Measurements from ENCODE around the gene HOXC11.

Gene HOXC11

GRCh38 chr12:53937099-53937498 lies 35.8 kb upstream of the HOXC11 start:
- FAIRE-seq (no peak), DNase-seq (ENCODE audit: insufficient read length) (no peak)

GRCh38 chr12:53937596-53938325 lies 35.2 kb upstream of the HOXC11 start:
- DNase-seq (ENCODE audit: insufficient read length) (no peak), FAIRE-seq (no peak)
- TF ChIP-seq POLR2AphosphoS5 (IDR thresholded peaks at IDR 0.05; ENCODE audit: low read depth, low read length) (no peak), POLR2A (IDR thresholded peaks at IDR 0.05; ENCODE audit: low read depth, low read length) (no peak), TAF1 (IDR thresholded peaks at IDR 0.05; ENCODE audit: borderline replicate concordance, low read depth, low read length) (no peak)

More at GRCh38 chr12:53937099-53937498, 35.8 kb upstream of the HOXC11 start:
- no peak for TF ChIP-seq POLR2AphosphoS5 (IDR thresholded peaks at IDR 0.05; ENCODE audit: low read depth, low read length)
- TF ChIP-seq POLR2A (IDR thresholded peaks at IDR 0.05; ENCODE audit: low read depth, low read length), result no peak
- TF ChIP-seq TAF1 (IDR thresholded peaks at IDR 0.05; ENCODE audit: borderline replicate concordance, low read depth, low read length), result no peak

- DNase-seq (ENCODE audit: insufficient read length) (no peak), FAIRE-seq (no peak)
- TF ChIP-seq POLR2AphosphoS5 (IDR thresholded peaks at IDR 0.05; ENCODE audit: low read depth, low read length), result no peak
- no peak for TF ChIP-seq POLR2A (IDR thresholded peaks at IDR 0.05; ENCODE audit: low read depth, low read length)
- TF ChIP-seq TAF1 (IDR thresholded peaks at IDR 0.05; ENCODE audit: borderline replicate concordance, low read depth, low read length), result no peak
These were observed 34.4 kb upstream of the HOXC11 start, which contains the start of gene HOXC13 for GRCh38 chr12:53938326-53939140. HOXC13 (plus strand) TSS chr12:53938831; CDS start chr12:53938907, 76 bp downstream.

DNA sequence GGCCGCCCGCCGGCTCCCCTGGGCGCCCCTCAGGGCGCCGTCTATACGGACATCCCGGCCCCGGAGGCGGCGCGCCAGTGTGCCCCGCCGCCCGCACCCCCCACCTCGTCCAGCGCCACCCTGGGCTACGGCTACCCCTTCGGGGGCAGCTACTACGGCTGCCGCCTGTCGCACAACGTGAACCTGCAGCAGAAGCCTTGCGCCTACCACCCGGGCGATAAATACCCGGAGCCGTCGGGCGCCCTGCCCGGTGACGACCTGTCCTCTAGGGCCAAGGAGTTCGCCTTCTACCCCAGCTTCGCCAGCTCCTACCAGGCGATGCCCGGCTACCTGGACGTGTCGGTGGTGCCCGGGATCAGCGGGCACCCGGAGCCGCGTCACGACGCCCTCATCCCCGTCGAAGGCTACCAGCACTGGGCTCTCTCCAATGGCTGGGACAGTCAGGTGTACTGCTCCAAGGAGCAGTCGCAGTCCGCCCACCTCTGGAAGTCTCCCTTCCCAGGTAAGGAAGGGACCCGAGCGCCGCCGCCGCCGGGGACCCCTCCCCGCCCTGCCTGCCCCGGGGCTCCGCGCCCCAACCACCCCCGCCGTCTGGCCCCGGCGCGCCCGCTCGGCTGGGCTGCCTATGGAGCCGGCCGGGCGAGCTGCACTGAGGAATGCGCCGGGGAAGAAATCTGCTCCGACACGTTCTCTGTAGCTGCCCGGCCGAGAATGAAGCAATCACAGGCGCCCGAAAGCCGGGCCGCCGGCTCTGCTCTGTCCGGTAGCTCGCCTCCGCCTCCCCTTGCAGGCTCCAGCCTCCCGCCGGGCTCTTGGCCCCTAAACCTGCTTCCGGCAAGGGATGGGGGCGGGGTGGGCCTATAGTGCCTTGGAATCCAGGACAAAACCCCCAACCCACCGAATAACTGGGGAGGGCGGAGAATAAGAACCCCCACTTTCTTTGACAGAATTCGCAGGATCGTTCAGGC lies 33.5 kb upstream of the HOXC11 start:
- FAIRE-seq, result no peak
- DNase-seq (ENCODE audit: insufficient read length), result no peak
- TF ChIP-seq POLR2A (IDR thresholded peaks at IDR 0.05; ENCODE audit: low read depth, low read length), result no peak
- TF ChIP-seq TAF1 (IDR thresholded peaks at IDR 0.05; ENCODE audit: borderline replicate concordance, low read depth, low read length), result no peak
- no peak for TF ChIP-seq POLR2AphosphoS5 (IDR thresholded peaks at IDR 0.05; ENCODE audit: low read depth, low read length)

GRCh38 chr12:53940443-53941014 lies 32.4 kb upstream of the HOXC11 start:
- TF ChIP-seq TAF1 (IDR thresholded peaks at IDR 0.05; ENCODE audit: borderline replicate concordance, low read depth, low read length) (no peak), POLR2A (IDR thresholded peaks at IDR 0.05; ENCODE audit: low read depth, low read length) (no peak), POLR2AphosphoS5 (IDR thresholded peaks at IDR 0.05; ENCODE audit: low read depth, low read length) (no peak)
- DNase-seq (ENCODE audit: insufficient read length) (no peak), FAIRE-seq (no peak)

DNA sequence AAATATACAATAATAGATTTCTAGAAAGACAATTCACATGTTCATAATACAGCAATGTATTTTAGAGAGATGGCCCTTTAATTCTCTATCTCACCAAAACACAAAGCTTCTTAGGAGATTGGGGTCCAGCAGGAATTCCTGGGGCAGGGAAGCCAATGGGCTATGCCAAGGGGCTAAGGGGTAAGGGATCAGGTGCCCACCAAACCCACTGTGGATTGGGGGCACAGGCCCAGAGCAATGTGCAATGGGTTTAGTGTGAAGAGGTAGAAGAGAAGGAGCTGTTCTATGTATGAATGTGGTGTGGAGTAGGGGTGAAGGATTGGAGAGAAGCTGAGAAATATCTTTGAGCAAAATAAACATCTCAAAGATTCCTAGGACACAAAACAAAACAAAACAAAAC lies 31.7 kb upstream of the HOXC11 start:
- no peak for TF ChIP-seq TAF1 (IDR thresholded peaks at IDR 0.05; ENCODE audit: borderline replicate concordance, low read depth, low read length)
- FAIRE-seq (no peak), DNase-seq (ENCODE audit: insufficient read length) (no peak)

DNA sequence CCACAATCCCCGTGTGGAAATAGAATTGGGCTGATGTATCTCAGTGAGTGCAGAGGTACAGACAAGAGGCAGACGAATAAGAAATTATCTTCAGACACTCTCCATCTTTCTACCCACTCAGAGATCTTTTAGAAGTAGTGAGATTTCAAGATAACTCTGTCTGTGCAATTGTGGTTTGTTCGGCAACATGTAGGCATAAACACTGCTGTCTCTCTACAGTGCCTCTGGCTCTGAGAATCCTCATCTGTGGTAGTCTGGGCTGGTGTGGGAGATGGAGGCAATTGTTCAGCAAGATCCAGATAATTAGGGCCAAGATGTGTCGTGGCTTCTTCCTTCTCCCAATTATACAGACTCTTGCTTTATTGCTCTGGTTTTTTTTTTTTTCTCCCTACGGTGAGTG lies 31.2 kb upstream of the HOXC11 start:
- DNase-seq (ENCODE audit: insufficient read length), result no peak
- TF ChIP-seq POLR2AphosphoS5 (IDR thresholded peaks at IDR 0.05; ENCODE audit: low read depth, low read length), result no peak
- no peak for TF ChIP-seq POLR2A (IDR thresholded peaks at IDR 0.05; ENCODE audit: low read depth, low read length)
- no peak for TF ChIP-seq TAF1 (IDR thresholded peaks at IDR 0.05; ENCODE audit: borderline replicate concordance, low read depth, low read length)
- no peak for FAIRE-seq

- TF ChIP-seq POLR2AphosphoS5 (IDR thresholded peaks at IDR 0.05; ENCODE audit: low read depth, low read length) (no peak), TAF1 (IDR thresholded peaks at IDR 0.05; ENCODE audit: borderline replicate concordance, low read depth, low read length) (no peak), POLR2A (IDR thresholded peaks at IDR 0.05; ENCODE audit: low read depth, low read length) (no peak)
- FAIRE-seq (no peak), DNase-seq (ENCODE audit: insufficient read length) (no peak)
These were observed 30.4 kb upstream of the HOXC11 start for GRCh38 chr12:53942467-53942997.

DNA sequence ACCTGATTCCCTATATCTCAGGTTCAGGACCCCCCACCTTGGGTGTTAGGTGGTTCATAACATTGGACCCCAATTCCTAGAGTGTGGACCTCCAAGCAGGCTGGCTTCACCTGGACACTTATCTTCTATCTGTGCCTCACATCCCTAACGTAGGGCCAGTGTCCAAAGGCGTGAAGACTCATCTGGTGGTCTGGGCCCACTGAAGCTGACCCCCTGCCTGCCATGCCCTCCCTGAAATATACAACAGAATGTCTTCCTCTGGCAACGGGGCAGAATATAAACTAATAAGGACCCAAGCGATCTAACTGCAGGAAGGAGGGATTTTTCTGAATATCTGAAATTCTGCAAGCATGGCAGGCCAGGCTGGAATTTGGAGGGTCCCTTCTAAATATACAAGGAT lies 28.7 kb upstream of the HOXC11 start:
- no peak for TF ChIP-seq POLR2A (IDR thresholded peaks at IDR 0.05; ENCODE audit: low read depth, low read length)
- TF ChIP-seq POLR2AphosphoS5 (IDR thresholded peaks at IDR 0.05; ENCODE audit: low read depth, low read length), result no peak
- no peak for TF ChIP-seq TAF1 (IDR thresholded peaks at IDR 0.05; ENCODE audit: borderline replicate concordance, low read depth, low read length)
- no peak for FAIRE-seq
- no peak for DNase-seq (ENCODE audit: insufficient read length)

GRCh38 chr12:53944907-53945847 lies 27.7 kb upstream of the HOXC11 start:
- DNase-seq (ENCODE audit: insufficient read length), result no peak
- TF ChIP-seq TAF1 (IDR thresholded peaks at IDR 0.05; ENCODE audit: borderline replicate concordance, low read depth, low read length), result no peak
- no peak for TF ChIP-seq POLR2A (IDR thresholded peaks at IDR 0.05; ENCODE audit: low read depth, low read length)
- no peak for TF ChIP-seq POLR2AphosphoS5 (IDR thresholded peaks at IDR 0.05; ENCODE audit: low read depth, low read length)
- FAIRE-seq, result no peak

Data from GM12892 (cell line).